SK-N-SH (cell line): ENCODE measurements around the gene RHOJ.

Experiments
- MXI1 ChIP-seq: IDR thresholded peaks from 2 replicates; pipeline ENCODE4 v1.6.1; 2012; ENCODE audit warnings: mild to moderate bottlenecking, low read depth, low read length, improper control_type of control experiment
- TF ChIP-seq, protein P1 (sequence below): IDR thresholded peaks from 2 replicates; pipeline ENCODE4 v1.6.1; 2012; ENCODE audit warnings: mild to moderate bottlenecking, low read depth, low read length, moderate library complexity
- TF ChIP-seq, protein P2 (sequence below): fragments of 200-600 bp; sonication (generic); IDR thresholded peaks from 2 replicates; pipeline ENCODE4 v1.6.1; 2017; ENCODE audit warnings: antibody characterized with exemption, mild to moderate bottlenecking, moderate library complexity

DNA sequence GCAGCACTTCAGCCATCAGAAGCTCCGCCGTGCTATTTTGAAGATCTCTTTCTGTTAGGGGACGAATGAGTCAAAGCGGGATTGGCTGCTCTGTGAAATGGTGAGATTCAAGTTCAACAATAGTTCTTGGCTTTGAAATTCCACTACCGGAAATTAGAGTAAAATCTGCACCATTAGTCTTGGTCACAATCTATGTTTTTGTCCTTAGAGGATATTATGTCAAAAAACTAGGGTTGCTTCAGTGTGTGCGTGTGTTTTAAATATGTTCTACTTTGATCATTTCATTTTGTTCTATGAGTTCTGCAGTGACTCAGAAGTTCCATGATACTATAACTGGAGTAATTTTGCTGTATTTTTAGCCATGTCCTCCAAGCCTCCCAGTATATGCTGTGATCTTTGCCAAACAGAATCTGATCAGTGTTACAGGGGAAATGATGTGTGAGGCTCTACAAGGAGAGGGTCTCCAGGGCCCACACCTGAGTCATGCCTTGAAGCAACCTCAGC lies 91.9 kb downstream of the RHOJ start:
- TF ChIP-seq MXI1: no peak
- TF ChIP-seq, protein P1, sequence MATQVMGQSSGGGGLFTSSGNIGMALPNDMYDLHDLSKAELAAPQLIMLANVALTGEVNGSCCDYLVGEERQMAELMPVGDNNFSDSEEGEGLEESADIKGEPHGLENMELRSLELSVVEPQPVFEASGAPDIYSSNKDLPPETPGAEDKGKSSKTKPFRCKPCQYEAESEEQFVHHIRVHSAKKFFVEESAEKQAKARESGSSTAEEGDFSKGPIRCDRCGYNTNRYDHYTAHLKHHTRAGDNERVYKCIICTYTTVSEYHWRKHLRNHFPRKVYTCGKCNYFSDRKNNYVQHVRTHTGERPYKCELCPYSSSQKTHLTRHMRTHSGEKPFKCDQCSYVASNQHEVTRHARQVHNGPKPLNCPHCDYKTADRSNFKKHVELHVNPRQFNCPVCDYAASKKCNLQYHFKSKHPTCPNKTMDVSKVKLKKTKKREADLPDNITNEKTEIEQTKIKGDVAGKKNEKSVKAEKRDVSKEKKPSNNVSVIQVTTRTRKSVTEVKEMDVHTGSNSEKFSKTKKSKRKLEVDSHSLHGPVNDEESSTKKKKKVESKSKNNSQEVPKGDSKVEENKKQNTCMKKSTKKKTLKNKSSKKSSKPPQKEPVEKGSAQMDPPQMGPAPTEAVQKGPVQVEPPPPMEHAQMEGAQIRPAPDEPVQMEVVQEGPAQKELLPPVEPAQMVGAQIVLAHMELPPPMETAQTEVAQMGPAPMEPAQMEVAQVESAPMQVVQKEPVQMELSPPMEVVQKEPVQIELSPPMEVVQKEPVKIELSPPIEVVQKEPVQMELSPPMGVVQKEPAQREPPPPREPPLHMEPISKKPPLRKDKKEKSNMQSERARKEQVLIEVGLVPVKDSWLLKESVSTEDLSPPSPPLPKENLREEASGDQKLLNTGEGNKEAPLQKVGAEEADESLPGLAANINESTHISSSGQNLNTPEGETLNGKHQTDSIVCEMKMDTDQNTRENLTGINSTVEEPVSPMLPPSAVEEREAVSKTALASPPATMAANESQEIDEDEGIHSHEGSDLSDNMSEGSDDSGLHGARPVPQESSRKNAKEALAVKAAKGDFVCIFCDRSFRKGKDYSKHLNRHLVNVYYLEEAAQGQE: no peak
- TF ChIP-seq, protein P2, sequence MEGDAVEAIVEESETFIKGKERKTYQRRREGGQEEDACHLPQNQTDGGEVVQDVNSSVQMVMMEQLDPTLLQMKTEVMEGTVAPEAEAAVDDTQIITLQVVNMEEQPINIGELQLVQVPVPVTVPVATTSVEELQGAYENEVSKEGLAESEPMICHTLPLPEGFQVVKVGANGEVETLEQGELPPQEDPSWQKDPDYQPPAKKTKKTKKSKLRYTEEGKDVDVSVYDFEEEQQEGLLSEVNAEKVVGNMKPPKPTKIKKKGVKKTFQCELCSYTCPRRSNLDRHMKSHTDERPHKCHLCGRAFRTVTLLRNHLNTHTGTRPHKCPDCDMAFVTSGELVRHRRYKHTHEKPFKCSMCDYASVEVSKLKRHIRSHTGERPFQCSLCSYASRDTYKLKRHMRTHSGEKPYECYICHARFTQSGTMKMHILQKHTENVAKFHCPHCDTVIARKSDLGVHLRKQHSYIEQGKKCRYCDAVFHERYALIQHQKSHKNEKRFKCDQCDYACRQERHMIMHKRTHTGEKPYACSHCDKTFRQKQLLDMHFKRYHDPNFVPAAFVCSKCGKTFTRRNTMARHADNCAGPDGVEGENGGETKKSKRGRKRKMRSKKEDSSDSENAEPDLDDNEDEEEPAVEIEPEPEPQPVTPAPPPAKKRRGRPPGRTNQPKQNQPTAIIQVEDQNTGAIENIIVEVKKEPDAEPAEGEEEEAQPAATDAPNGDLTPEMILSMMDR: no peak
